Measurements from ENCODE around the gene RPIA.

The RPIA gene

GRCh38 chr2:88733155-88733902 is 41.9 kb downstream of the RPIA start:
- no peak overlapping the region for H3K27ac ChIP-seq
- TF ChIP-seq ZFX (IDR thresholded peaks at IDR 0.05; ENCODE audit: borderline replicate concordance) (no peak), CTCF (IDR thresholded peaks at IDR 0.05) (no peak)

- TF ChIP-seq ZFX (IDR thresholded peaks at IDR 0.05; ENCODE audit: borderline replicate concordance) = no peak
- TF ChIP-seq CTCF (IDR thresholded peaks at IDR 0.05) = no peak
- H3K27ac ChIP-seq = no peak overlapping the region
Measured at GRCh38 chr2:88735133-88735532, 43.7 kb downstream of the RPIA start.

- H3K27ac ChIP-seq = no peak overlapping the region
- TF ChIP-seq CTCF (IDR thresholded peaks at IDR 0.05) = no peak
- TF ChIP-seq ZFX (IDR thresholded peaks at IDR 0.05; ENCODE audit: borderline replicate concordance) = no peak
Measured at GRCh38 chr2:88735853-88736252, 44.4 kb downstream of the RPIA start.

- TF ChIP-seq ZFX (IDR thresholded peaks at IDR 0.05; ENCODE audit: borderline replicate concordance) (no peak), CTCF (IDR thresholded peaks at IDR 0.05) (no peak)
- H3K27ac ChIP-seq = no peak overlapping the region
Measured at GRCh38 chr2:88736437-88736836, 45.0 kb downstream of the RPIA start.

- H3K27ac ChIP-seq = no peak overlapping the region
- TF ChIP-seq CTCF (IDR thresholded peaks at IDR 0.05) (no peak), ZFX (IDR thresholded peaks at IDR 0.05; ENCODE audit: borderline replicate concordance) (no peak)
Measured at GRCh38 chr2:88737385-88737784, 45.9 kb downstream of the RPIA start.

- H3K27ac ChIP-seq = no peak overlapping the region
Measured at GRCh38 chr2:88738271-88738670, 46.8 kb downstream of the RPIA start.

More at GRCh38 chr2:88738271-88738670, 46.8 kb downstream of the RPIA start:
- TF ChIP-seq ZFX (IDR thresholded peaks at IDR 0.05; ENCODE audit: borderline replicate concordance) (no peak), CTCF (IDR thresholded peaks at IDR 0.05) (no peak)

Data from 22Rv1 (cell line).